ENCODE results near the gene RFX2.
"Not testable (repeated sequence)": the region's sequence is repeated elsewhere in the genome, so short reads cannot be mapped to it uniquely, and the experiment has no call there.

RFX2 gene

DNA sequence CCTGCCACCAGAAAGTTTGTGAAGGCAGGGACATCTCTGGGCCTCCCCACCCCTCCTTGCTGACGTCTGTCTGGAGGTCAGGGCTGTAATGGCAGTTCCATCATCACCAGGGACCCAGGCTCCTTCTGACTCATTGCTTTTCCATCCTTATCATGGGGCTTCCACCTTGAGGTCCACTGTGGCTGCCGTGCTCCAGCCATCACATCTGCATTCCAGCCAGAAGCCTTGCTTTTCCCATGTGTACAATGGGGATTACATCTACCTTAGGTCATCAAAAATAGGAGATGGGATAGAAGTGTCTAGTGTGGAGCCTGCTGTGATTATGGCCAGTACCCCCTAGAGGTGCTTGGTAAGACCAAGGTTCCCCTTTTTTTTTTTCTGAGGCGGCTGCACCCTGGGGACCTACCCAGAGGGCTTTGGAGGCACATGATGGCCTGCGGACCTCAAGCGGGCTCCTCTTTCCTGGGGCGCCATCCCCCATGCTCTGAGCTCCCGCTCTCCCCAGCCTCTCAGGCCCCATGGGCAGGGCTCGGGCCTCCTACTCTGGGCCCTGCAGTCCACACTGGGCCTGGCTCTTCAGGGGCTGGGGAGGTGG, 119.0 kb downstream of the RFX2 start:
- Histone ChIP-seq H3K9me3 (ENCODE audit: control insufficient read depth, low read length) (no peaks in the 10 kb centered on the region), H3K27me3 (replicated peaks; ENCODE audit: control insufficient read depth, insufficient read depth, low read length) (no peaks in the 10 kb centered on the region), H3K36me3 (ENCODE audit: control insufficient read depth, insufficient read depth, low read length, severe bottlenecking) (peaks cover 10% of the 10 kb centered on the region), H3K4me3 (ENCODE audit: low read length) (no peak overlapping the region), H3K9ac (ENCODE audit: low read length) (no peak overlapping the region), H3K4me1 (ENCODE audit: control insufficient read depth, insufficient read depth, low read length) (no peaks in the 10 kb centered on the region)
- DNase-seq (ENCODE audit: low read depth), result no peak

- Histone ChIP-seq H3K27me3 (replicated peaks; ENCODE audit: control insufficient read depth, insufficient read depth, low read length) (no peaks in the 10 kb centered on the region), H3K9ac (ENCODE audit: low read length) (peak overlapping the region; percentile 20), H3K36me3 (ENCODE audit: control insufficient read depth, insufficient read depth, low read length, severe bottlenecking) (peaks cover 4% of the 10 kb centered on the region), H3K9me3 (ENCODE audit: control insufficient read depth, low read length) (no peaks in the 10 kb centered on the region), H3K4me3 (ENCODE audit: low read length) (peak overlapping the region; percentile 50), H3K4me1 (ENCODE audit: control insufficient read depth, insufficient read depth, low read length) (peaks cover 5% of the 10 kb centered on the region)
- no peak for DNase-seq (ENCODE audit: low read depth)
Measured at GRCh38 chr19:5990289-5990797, 120.0 kb downstream of the RFX2 start.

GRCh38 chr19:5989388-5990074, 120.8 kb downstream of the RFX2 start:
- peaks cover 11% of the 10 kb centered on the region for H3K4me1 ChIP-seq (ENCODE audit: control insufficient read depth, insufficient read depth, low read length)
- H3K36me3 ChIP-seq (ENCODE audit: control insufficient read depth, insufficient read depth, low read length, severe bottlenecking), result peaks cover 4% of the 10 kb centered on the region
- H3K27me3 ChIP-seq (replicated peaks; ENCODE audit: control insufficient read depth, insufficient read depth, low read length), result no peaks in the 10 kb centered on the region
- no peak overlapping the region for H3K4me3 ChIP-seq (ENCODE audit: low read length)
- no peak overlapping the region for H3K9ac ChIP-seq (ENCODE audit: low read length)
- no peak for DNase-seq (ENCODE audit: low read depth)
- no peaks in the 10 kb centered on the region for H3K9me3 ChIP-seq (ENCODE audit: control insufficient read depth, low read length)

GRCh38 chr19:5988517-5989387, 121.5 kb downstream of the RFX2 start:
- Histone ChIP-seq H3K4me1 (ENCODE audit: control insufficient read depth, insufficient read depth, low read length) (peaks cover 13% of the 10 kb centered on the region), H3K9ac (ENCODE audit: low read length) (no peak overlapping the region), H3K9me3 (ENCODE audit: control insufficient read depth, low read length) (no peaks in the 10 kb centered on the region), H3K36me3 (ENCODE audit: control insufficient read depth, insufficient read depth, low read length, severe bottlenecking) (peaks cover 4% of the 10 kb centered on the region), H3K27me3 (replicated peaks; ENCODE audit: control insufficient read depth, insufficient read depth, low read length) (no peaks in the 10 kb centered on the region), H3K4me3 (ENCODE audit: low read length) (no peak overlapping the region)
- DNase-seq (ENCODE audit: low read depth), result no peak

DNA sequence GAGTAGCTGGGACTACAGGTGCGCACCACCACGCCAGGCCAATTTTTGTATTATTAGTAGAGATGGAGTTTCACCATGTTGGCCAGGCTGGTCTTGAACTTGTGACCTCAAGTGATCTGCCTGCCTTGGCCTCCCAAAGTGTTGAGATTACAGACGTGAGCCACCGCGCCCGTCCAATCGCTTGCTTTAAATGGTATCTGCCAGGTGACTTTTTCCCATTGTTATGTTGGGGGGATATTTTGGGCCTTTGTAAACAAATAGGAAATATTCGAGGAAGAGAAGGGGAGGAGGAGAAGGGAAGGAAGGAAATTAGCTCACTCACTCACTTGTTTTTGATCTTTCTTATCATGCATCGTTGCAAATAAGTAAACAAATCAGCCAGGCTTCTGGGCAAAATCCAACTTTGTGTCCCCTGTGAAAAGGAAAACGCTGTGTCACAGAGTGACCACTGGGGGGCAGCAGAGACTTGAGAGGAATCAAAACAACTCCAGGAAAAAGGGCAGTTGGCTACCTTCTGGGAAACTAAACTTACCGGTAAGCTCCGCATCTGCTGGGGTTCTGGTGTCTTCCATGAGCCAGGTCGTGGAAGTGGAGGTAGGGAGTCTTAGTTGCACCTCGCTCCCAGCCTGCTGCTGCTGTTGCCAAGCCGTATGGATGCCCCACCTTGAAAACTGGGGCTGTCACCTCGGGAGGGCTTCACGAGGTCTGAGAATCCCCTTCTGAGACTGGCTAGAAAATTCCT, 123.1 kb downstream of the RFX2 start:
- peak overlapping the region; percentile 22 for H3K9ac ChIP-seq (ENCODE audit: low read length)
- no peaks in the 10 kb centered on the region for H3K9me3 ChIP-seq (ENCODE audit: control insufficient read depth, low read length)
- peaks cover 4% of the 10 kb centered on the region for H3K36me3 ChIP-seq (ENCODE audit: control insufficient read depth, insufficient read depth, low read length, severe bottlenecking)
- peaks cover 22% of the 10 kb centered on the region for H3K4me1 ChIP-seq (ENCODE audit: control insufficient read depth, insufficient read depth, low read length)
- DNase-seq (ENCODE audit: low read depth), result peak; percentile 95
- peak overlapping the region; percentile 61 for H3K4me3 ChIP-seq (ENCODE audit: low read length)
- H3K27me3 ChIP-seq (replicated peaks; ENCODE audit: control insufficient read depth, insufficient read depth, low read length), result no peaks in the 10 kb centered on the region

GRCh38 chr19:5985837-5986236, 124.5 kb downstream of the RFX2 start:
- DNase-seq (ENCODE audit: low read depth); H3K9me3 ChIP-seq (ENCODE audit: control insufficient read depth, low read length); H3K9ac ChIP-seq (ENCODE audit: low read length); H3K4me3 ChIP-seq (ENCODE audit: low read length); H3K36me3 ChIP-seq (ENCODE audit: control insufficient read depth, insufficient read depth, low read length, severe bottlenecking); H3K27me3 ChIP-seq (replicated peaks; ENCODE audit: control insufficient read depth, insufficient read depth, low read length): not testable (repeated sequence)
- peaks cover 22% of the 10 kb centered on the region for H3K4me1 ChIP-seq (ENCODE audit: control insufficient read depth, insufficient read depth, low read length)

- peak; percentile 60 for DNase-seq (ENCODE audit: low read depth)
- Histone ChIP-seq H3K4me3 (ENCODE audit: low read length) (no peak overlapping the region), H3K4me1 (ENCODE audit: control insufficient read depth, insufficient read depth, low read length) (peaks cover 22% of the 10 kb centered on the region), H3K9me3 (ENCODE audit: control insufficient read depth, low read length) (no peaks in the 10 kb centered on the region), H3K9ac (ENCODE audit: low read length) (no peak overlapping the region), H3K36me3 (ENCODE audit: control insufficient read depth, insufficient read depth, low read length, severe bottlenecking) (no peaks in the 10 kb centered on the region), H3K27me3 (replicated peaks; ENCODE audit: control insufficient read depth, insufficient read depth, low read length) (no peaks in the 10 kb centered on the region)
Measured at GRCh38 chr19:5985098-5985783, 125.1 kb downstream of the RFX2 start.

GRCh38 chr19:5984600-5984999, 125.7 kb downstream of the RFX2 start:
- Histone ChIP-seq H3K9ac (ENCODE audit: low read length) (no peak overlapping the region), H3K4me3 (ENCODE audit: low read length) (no peak overlapping the region), H3K36me3 (ENCODE audit: control insufficient read depth, insufficient read depth, low read length, severe bottlenecking) (no peaks in the 10 kb centered on the region), H3K4me1 (ENCODE audit: control insufficient read depth, insufficient read depth, low read length) (peaks cover 25% of the 10 kb centered on the region), H3K9me3 (ENCODE audit: control insufficient read depth, low read length) (no peaks in the 10 kb centered on the region), H3K27me3 (replicated peaks; ENCODE audit: control insufficient read depth, insufficient read depth, low read length) (no peaks in the 10 kb centered on the region)
- DNase-seq (ENCODE audit: low read depth), result no peak

GRCh38 chr19:5983367-5983955, 126.8 kb downstream of the RFX2 start:
- Histone ChIP-seq H3K4me3 (ENCODE audit: low read length) (peak overlapping the region; percentile 42), H3K4me1 (ENCODE audit: control insufficient read depth, insufficient read depth, low read length) (peaks cover 30% of the 10 kb centered on the region), H3K9me3 (ENCODE audit: control insufficient read depth, low read length) (no peaks in the 10 kb centered on the region), H3K27me3 (replicated peaks; ENCODE audit: control insufficient read depth, insufficient read depth, low read length) (no peaks in the 10 kb centered on the region), H3K36me3 (ENCODE audit: control insufficient read depth, insufficient read depth, low read length, severe bottlenecking) (no peaks in the 10 kb centered on the region), H3K9ac (ENCODE audit: low read length) (no peak overlapping the region)
- DNase-seq (ENCODE audit: low read depth), result no peak

Measured in adipocyte (in vitro differentiated cells).